Natural killer cell (primary cell): ENCODE results near the gene NOXA1. TPM values are rescaled to one million over a fixed set of nuclear protein-coding genes. Genes with fewer than 3 reads are reported as not detected.

ENCODE experiments used
- ATAC-seq, 3 donors: fragments of 150-1000 bp in 2 of 3; fragments of 200-7000 bp in 1 of 3; cut with Tn5 transposase; 1 replicate in 1 of 3; 2 replicates in 2 of 3; pipeline ENCODE4 v1.10.0; 2021; ENCODE audit warnings: mild to moderate bottlenecking in 2 of 3, moderate library complexity in 2 of 3
- DNase-seq, 2 donors: peaks; one replicate each; pipeline versions ENCODE4 v3.0.0 to v3.0.0-alpha.2; 2013 to 2021; ENCODE audit warnings: mixed read lengths in 1 of 2
- H3K27ac ChIP-seq: one replicate; pipeline ENCODE4 v1.5.1; 2013; ENCODE audit warnings: mild to moderate bottlenecking, low read length
- H3K27me3 ChIP-seq: one replicate; pipeline ENCODE4 v1.6.1; 2013; ENCODE audit warnings: low read length; ENCODE audit not compliant: control insufficient read depth, insufficient read depth
- H3K36me3 ChIP-seq: one replicate; pipeline ENCODE4 v1.6.1; 2013; ENCODE audit warnings: low read length; ENCODE audit not compliant: control insufficient read depth, insufficient read depth
- H3K4me1 ChIP-seq: one replicate; pipeline ENCODE4 v1.6.1; 2013; ENCODE audit warnings: low read length; ENCODE audit not compliant: control insufficient read depth, insufficient read depth
- H3K4me3 ChIP-seq: one replicate; pipeline ENCODE4 v1.5.1; 2013; ENCODE audit warnings: low read length
- H3K9me3 ChIP-seq: one replicate; pipeline ENCODE4 v1.6.1; 2013; ENCODE audit warnings: low read length; ENCODE audit not compliant: control insufficient read depth, insufficient read depth
- H3K27ac Mint-ChIP-seq, 2 donors: one replicate each; pipeline ENCODE4 v1.8.0; 2022; ENCODE audit warnings: mild to moderate bottlenecking in 2 of 2, mixed read lengths in 2 of 2, moderate library complexity in 1 of 2
- H3K27me3 Mint-ChIP-seq, 2 donors: one replicate each; pipeline ENCODE4 v1.8.0; 2022; ENCODE audit warnings: low read depth in 2 of 2, mixed read lengths in 2 of 2
- H3K36me3 Mint-ChIP-seq: one replicate; pipeline ENCODE4 v1.8.0; 2022; ENCODE audit warnings: mixed read lengths
- H3K4me1 Mint-ChIP-seq, 2 donors: one replicate each; pipeline ENCODE4 v1.8.0; 2022; ENCODE audit warnings: mixed read lengths in 2 of 2
- H3K4me3 Mint-ChIP-seq: one replicate; pipeline ENCODE4 v1.8.0; 2022; ENCODE audit warnings: mild to moderate bottlenecking, moderate library complexity, mixed read lengths
- H3K9me3 Mint-ChIP-seq, 2 donors: one replicate each; pipeline ENCODE4 v1.8.0; 2022; ENCODE audit warnings: mixed read lengths in 2 of 2
- CTCF ChIP-seq: fragments of 200-600 bp; IDR thresholded peaks from one replicate; pipeline ENCODE4 v1.8.0; 2022; ENCODE audit warnings: antibody characterized with exemption
- WGBS: methylation state at CpG from one replicate; pipeline ENCODE4 v1.1.7; 2013; ENCODE audit warnings: missing lambda C conversion rate; ENCODE audit not compliant: insufficient coverage; 5-methylcytosine and 5-hydroxymethylcytosine counted together
- intact Hi-C: fragments of 100-400 bp; cut with micrococcal nuclease; formaldehyde crosslinking; loops from one replicate; pipeline ENCODE4 v1.14.2; 2022
- total RNA-seq, 4 donors: library from RNA; stranded (reverse); fragments of 120-200 nt in 1 of 4; gene quantifications; one replicate each; pipeline versions ENCODE4 v1.2.3 to v1.2.4, GENCODE V29; 2013 to 2022

NOXA1 gene
- total RNA-seq, 3 donors from 2014 or later (not counting 1 experiment from before 2014, with no cell fraction given) = 4.7 to 10.0 (median 7.7) TPM

- Mint-ChIP-seq H3K36me3 (no peaks in the 10 kb centered on the region), H3K4me3 (no peak overlapping the region), H3K9me3 (no peaks in the 10 kb centered on the region), H3K4me1 (peaks cover 0 to 50% of the 10 kb centered on the region in 2 donors), H3K27ac (no peak overlapping the region), H3K27me3 (no peaks in the 10 kb centered on the region)
- Histone ChIP-seq H3K27ac (no peak overlapping the region), H3K4me3 (peak overlapping the region; percentile 5), H3K9me3 (no peaks in the 10 kb centered on the region), H3K27me3 (no peaks in the 10 kb centered on the region), H3K36me3 (peaks cover 2% of the 10 kb centered on the region), H3K4me1 (peaks cover 69% of the 10 kb centered on the region)
- TF ChIP-seq CTCF = no peak
- ATAC-seq (peak; percentile 8 to 12 (median 11)), DNase-seq (peak in 1 of 2 donors; percentile 15)
- intact Hi-C loops = no loop called here
- WGBS = 19% methylated on average over 88 of the region's 88 CpGs
Measured at GRCh38 chr9:137458194-137459151, 35.3 kb downstream of the NOXA1 start.

- no peaks in the 10 kb centered on the region for H3K27me3 Mint-ChIP-seq
- H3K4me3 ChIP-seq = peak within 1 kb of the TSS; percentile 51
- peak within 1 kb of the TSS; percentile 64 to 78 for H3K27ac Mint-ChIP-seq
- no peaks in the 10 kb centered on the region for H3K27me3 ChIP-seq
- H3K36me3 Mint-ChIP-seq = no peaks in the 10 kb centered on the region
- ATAC-seq (peak; percentile 72 to 89 (median 75)), DNase-seq (peak; percentile 98 to 99)
- no peak for TF ChIP-seq CTCF
- H3K27ac ChIP-seq = peak within 1 kb of the TSS; percentile 86
- H3K9me3 Mint-ChIP-seq = no peaks in the 10 kb centered on the region
- H3K4me1 ChIP-seq = peaks cover 64% of the 10 kb centered on the region
- under 1% methylated on average over 62 of the region's 62 CpGs for WGBS
- intact Hi-C loops = no loop called here
- H3K36me3 ChIP-seq = peaks cover 2% of the 10 kb centered on the region
- H3K9me3 ChIP-seq = no peaks in the 10 kb centered on the region
- peak within 1 kb of the TSS; percentile 63 for H3K4me3 Mint-ChIP-seq
- peaks cover 0 to 46% of the 10 kb centered on the region in 2 donors for H3K4me1 Mint-ChIP-seq
Measured at GRCh38 chr9:137459152-137459600, 36.0 kb downstream of the NOXA1 start, which contains the start of gene NSMF. TSS of gene NSMF (minus strand) at chr9:137459334. CDS start at chr9:137459102, 232 bp downstream.

GRCh38 chr9:137459601-137460362, 36.6 kb downstream of the NOXA1 start:
- DNase-seq (peak in 1 of 2 donors; percentile 36), ATAC-seq (no peak)
- H3K36me3 ChIP-seq = peaks cover 2% of the 10 kb centered on the region
- H3K27ac Mint-ChIP-seq = peak overlapping the region; percentile 64 to 78
- no peaks in the 10 kb centered on the region for H3K9me3 Mint-ChIP-seq
- peaks cover 0 to 40% of the 10 kb centered on the region in 2 donors for H3K4me1 Mint-ChIP-seq
- TF ChIP-seq CTCF = no peak
- H3K36me3 Mint-ChIP-seq = no peaks in the 10 kb centered on the region
- H3K4me1 ChIP-seq = peaks cover 58% of the 10 kb centered on the region
- H3K9me3 ChIP-seq = no peaks in the 10 kb centered on the region
- WGBS = 53% methylated on average over 15 of the region's 15 CpGs
- no peaks in the 10 kb centered on the region for H3K27me3 ChIP-seq
- H3K4me3 ChIP-seq = peak overlapping the region; percentile 51
- intact Hi-C loops = loop anchor here (5.0 kb wide), 1 partner anchor 37 kb away; the partner anchor contains the start of genes EXD3 and NOXA1
- no peaks in the 10 kb centered on the region for H3K27me3 Mint-ChIP-seq
- peak overlapping the region; percentile 86 for H3K27ac ChIP-seq
- peak overlapping the region; percentile 63 for H3K4me3 Mint-ChIP-seq
